GM19023 (cell line): Measurements from ENCODE around the gene SCTR.
"Not testable (repeated sequence)": the region's sequence is repeated elsewhere in the genome, so short reads cannot be mapped to it uniquely, and the experiment has no call there.

Source experiments
- ATAC-seq: cut with Tn5 transposase; IDR thresholded peaks from one replicate; pipeline ENCODE4 v1.9.1; 2021; ENCODE audit warnings: mild to moderate bottlenecking, moderate library complexity; ENCODE audit not compliant: unreplicated experiment

Gene SCTR

DNA sequence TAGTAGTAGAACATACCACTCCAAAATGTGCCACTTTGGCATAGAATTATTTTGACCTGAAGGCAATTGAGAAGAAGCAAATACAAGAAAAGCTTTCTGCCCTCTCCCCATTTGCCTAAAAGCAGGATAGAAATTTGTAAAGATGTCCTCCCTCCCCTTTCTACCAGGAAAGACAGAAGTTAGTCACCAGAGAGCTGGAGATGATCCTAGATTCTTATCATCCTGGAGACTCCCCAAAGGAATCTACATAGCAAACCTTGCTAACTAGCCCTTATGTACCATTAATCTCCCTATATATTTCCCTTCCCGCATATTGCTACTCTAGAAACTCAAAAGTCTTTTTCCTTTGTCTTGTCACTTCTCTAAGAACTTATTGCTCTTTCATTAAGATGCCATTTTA, 105.2 kb downstream of the SCTR start:
- no peak for ATAC-seq

DNA sequence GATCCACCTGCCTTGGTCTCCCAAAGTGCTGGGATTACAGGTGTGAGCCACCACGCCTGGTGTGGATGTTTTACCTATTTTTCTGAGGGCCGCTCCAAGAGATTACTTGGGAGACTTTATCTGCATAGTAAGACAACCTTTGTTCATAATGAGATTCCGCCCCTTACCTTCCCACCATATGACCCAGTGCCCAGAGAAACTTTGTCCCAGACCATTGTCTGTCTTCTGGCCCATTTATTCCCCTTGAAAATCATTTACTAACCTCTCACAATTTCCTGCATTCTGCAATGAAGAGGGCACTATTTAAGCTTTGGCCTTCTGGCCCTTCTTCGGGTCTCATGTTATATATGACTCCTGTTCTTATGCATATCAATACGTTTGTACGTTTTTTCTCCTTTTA, 106.4 kb downstream of the SCTR start:
- no peak for ATAC-seq

DNA sequence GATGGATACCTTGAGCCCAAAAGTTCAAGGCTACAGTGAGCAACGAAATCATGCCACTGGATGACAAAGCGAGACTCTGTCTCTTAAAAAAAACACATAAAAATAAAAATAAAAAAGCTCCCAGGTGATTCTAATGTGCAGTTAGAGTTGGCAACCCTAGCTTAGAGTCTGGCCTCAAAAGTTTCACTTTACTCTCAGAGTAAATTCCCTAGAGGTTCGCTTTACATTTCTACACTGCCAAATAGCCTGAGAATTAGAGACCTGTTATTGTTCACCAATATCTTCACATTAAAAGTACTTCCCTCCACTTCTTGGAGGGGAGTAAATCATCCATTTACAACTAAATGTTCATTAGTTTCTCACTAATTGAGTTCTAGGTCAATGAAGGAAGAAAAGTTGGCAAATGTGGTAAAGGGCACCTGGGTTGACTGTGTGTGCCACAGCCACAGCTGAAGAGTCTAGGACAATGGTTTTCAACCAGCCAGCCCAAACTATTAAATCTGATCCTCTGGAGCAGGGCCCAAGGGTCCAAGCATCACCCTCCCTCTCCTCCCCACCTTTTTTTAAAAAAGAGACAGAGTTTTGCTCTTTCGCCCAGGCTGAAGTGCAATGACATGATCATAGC, 107.9 kb downstream of the SCTR start:
- no peak for ATAC-seq

DNA sequence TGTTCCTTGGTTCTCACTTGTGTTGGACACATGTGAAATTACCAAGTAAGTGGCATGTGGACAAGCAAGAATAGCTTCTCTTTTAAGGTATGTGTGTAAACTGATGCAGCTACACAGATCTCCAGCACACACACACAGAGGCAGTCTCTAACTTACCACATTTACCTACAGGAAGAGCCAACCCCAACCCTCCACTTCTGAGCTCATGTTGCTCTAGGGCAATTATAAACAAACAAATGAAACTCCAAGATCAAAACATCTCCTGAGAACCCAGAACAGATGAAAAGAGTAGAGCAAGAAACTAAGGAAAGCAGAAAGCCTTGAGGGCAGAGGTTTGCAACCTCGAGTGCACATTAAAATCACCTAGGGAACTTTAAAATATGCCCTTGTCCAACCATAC, 108.7 kb downstream of the SCTR start:
- no peak for ATAC-seq

DNA sequence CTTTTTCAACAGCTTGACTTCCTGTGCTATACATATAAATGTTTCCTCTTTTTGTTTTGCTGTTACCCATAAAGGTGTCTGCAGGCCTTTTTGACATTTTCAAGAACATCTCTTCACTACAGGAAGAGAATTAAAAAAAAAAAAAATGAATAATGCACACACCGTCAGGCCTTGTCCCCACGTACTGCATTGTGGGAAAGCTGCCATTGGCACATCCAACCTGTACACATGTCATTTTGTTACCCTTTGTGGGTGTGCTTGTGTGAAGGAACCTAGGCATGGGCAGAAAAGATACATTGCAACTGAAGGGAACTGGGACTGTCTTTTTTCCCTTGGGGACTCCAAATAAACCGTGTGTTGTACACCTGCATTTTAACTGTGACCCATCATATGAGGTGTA, 109.4 kb downstream of the SCTR start:
- no peak for ATAC-seq

DNA sequence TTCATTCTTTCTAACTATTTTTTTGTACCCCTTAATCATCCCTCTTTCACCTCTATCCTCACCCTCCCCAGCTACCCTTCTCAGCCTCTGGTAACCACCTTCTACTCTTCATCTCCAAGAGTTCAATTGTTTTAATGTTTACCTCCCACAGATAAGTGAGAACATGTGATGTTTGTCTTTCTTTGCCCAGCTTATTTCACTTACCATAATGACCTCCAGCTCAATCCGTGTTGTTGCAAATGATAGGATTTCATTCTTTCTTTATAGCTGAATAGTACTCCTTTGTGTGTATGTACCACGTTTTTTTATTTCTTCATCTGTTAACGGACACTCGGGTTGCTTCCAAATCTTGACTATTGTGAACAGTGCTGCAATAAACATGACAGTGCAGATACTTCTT, 114.8 kb downstream of the SCTR start:
- ATAC-seq: no peak

DNA sequence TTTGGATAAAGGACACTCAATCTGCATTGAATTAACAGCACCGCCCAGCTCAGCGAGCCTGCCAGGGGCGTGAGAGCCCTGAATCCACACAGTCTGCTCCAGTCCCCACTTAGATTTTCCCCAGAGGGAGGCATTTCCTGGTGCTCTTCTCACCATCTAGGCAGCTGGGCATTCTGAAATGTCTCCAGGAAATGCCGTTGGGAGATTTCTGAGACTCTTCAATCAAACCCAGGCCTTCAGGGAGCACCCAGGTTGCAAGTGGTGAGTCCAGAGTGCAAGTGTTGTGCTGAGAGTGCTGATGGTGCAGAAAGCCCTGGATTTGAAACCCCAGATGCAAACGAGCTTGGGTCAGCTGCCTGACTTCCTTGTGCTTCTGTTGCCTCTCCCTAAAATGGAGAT, 116.1 kb downstream of the SCTR start:
- no peak for ATAC-seq

DNA sequence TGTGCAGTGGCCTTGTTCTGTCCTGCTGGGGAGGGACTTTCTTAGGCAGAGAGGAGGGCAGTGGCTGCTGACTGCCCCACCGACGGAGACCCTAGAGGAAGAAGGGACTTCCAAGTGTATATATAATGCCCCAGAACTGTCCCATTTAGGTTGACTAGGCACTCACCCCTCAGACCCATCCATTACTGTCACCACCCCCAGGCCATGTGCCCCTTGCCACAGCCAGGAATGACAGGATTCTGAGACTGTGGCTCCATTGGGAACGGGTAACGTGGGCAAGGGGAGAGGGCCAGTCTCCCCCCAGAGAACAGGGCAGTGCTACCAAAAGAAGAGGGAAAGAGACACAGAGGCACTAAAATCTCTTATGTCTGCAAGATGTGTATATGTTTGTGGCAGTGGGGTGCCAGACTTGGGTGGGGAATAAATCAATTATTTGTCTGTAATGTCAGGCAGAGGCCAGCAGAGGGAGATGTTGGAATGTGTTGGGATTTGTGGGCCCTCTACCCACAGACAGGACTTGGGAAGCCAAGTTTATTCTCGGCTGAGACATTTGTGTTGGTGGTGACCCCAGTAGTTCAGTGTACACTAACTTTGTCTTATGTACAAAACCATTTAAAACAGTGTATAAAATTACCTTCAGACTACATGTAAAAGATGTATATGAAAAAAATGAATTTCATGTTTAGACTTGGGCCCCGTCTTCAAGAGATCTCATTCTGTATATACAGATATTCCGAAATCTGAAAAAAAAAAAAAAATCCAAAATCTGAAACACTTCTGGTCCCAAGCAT, 116.7 kb downstream of the SCTR start:
- no peak for ATAC-seq

DNA sequence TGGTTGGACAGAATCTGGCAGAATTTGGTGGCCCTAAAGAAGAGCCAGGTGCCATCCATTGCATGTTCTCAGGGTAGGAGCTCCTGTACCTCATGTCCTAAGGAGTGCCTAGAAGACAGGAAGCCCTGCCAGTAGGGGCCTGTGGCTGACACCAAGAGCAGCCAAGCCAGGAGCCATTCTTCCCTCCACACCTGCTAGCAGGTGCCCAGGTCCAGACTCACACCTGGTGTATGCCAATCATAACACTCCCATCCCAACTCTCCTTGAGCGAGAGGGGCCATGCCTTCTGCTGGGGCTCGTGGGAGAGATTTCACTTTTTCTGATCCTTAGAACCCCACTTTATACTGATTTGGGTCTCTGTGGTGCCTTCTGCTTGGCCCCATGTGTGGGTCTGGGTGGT, 119.1 kb downstream of the SCTR start:
- no peak for ATAC-seq

DNA sequence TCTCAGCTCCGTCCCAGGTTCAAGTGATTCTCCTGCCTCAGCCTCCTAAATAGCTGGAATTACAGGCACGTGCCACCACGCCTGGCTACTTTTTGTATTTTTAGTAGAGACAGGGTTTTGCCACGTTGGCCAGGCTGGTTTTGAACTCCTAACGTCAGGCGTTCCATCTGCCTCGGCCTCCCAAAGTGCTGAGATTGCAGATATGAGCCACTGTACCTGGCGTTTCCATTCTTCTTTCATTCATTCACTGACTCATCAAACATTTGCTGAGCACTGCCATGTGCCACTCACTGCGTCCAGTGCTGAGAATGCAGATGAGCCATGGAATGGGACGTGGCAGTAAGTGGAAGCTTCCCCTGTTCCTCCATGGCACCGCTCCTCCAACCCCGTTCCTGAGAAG, 120.7 kb downstream of the SCTR start:
- not testable (repeated sequence) for ATAC-seq

DNA sequence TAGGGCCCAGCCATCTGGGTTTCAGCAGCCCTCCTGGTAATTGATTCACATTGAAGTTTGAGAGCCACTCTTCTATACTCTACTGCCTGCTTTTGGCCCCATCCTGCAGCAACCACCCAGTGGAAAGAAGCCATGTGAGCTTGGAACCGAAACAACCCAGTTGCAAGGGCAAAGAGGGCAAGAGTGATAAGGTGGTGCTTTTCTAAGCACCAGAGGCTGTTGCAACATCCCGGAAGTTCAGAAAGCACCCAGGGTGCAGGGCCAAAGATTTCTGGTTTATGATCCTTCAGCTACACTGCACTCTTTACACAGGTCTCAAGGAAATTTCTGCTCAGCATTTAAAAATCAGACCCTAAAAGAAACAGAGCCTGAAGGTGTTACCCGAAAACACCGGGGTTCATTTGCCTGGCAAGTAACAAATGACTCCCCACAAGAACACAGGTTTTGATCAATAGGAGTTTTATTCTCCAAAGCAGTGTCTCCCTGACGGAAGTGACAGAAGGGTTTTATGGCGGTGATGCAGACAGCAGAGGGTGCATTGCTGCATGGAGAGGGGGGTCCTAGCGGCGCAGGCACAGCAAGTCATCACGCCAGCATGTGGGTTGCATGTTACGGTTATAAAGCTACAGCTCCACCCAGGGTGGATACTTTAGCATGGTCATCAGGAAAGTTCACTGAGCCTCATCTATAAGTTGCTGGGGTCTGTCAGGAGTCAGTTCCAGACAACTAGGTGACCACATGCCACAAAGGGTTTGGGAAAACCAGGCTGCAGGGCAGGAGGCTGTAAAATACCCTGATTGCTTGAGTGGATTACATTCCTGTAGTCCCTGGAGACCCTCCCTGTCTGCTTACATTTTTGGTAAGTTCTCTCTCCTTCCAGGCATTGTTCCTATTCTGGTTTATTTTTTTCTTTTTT, 121.4 kb downstream of the SCTR start:
- ATAC-seq: no peak

DNA sequence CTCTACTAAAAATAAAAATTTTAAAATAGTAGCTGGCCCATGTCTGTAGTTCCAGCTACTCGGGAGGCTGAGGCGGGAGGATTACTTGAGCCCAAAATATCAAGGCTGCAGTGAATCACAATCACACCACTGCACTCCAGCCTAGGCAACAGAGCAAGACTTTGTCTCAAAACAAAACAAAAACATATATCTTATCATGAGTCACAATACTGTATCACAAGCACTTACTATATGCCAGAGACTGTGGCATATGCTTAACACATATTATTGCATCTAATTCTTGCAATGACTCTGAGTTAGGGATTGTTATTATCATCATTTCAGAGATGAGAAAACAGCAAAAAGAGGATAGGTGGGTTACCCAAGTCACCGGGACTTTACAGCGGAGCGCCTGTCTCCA, 122.2 kb downstream of the SCTR start:
- no peak for ATAC-seq

DNA sequence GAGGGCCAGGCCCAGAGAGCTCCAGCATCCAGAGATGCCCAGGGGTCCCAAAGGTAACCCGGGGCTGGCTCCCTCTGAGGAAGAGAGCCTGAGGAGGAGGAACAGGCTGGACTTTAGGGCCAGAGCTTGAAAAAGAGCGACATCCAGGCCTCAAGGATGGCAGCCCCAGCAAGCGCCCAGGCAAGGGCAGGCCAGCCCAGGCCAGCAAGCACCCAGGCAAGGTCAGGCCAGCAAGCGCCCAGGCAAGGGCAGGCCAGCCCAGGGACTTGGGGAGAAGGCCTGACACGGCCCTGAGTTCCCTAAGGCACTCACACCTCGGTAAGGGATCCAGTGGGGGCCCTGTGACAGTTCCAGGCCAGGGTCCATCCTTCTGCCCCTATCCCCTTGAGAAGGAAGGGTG, 127.1 kb downstream of the SCTR start:
- no peak for ATAC-seq

DNA sequence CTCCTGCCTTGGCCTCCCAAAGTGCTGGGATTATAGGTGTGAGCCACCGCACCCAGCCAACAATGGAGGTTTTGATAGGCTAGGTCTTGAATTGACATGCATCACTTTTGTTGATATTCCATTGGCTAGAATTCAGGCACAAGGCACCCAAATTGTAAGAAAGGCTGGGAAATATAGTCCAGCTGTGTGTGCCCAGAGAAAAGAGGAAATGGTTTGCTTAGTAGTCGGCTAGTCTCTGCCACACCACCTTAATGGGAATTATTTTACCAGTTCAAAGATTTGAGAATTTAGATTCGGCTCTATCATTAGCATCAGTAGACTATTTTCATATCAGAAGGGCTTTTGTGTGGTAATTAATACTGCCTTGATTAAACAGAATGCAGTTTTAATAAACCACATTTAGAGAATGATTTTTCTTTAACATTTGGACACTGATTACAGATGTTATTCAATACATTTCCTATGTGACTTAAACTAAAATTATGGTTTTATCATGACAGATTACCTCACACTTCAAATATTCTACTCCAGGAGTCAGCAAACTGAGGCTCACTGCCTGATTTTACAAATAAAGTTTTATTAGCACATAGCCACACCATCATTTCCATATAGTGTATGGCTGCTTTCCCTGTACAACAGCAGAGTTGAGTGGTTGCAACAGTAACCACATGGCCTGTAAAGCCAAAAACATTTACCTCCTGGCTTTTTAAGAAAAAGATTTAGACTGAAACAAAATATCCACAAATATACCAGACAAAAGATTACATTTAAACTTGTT, 130.1 kb downstream of the SCTR start:
- ATAC-seq: no peak
